DOHH2 (cell line): Measurements from ENCODE around the gene CXCR5.

ENCODE experiments used
- CTCF ChIP-seq: fragments of 200-600 bp; sonication (generic); IDR thresholded peaks from one replicate; pipeline ENCODE4 v1.5.1; 2014; ENCODE audit warnings: antibody characterized with exemption, mild to moderate bottlenecking, low read depth, low read length; ENCODE audit not compliant: poor library complexity, severe bottlenecking
- EZH2phosphoT487 ChIP-seq: fragments of 200-600 bp; sonication (generic); IDR thresholded peaks from 2 replicates; pipeline ENCODE4 v1.6.1; 2017; ENCODE audit warnings: borderline replicate concordance, mild to moderate bottlenecking, antibody characterized with exemption, low read length, moderate library complexity, mixed read lengths

- no peak for TF ChIP-seq CTCF
- TF ChIP-seq EZH2phosphoT487, result no peak
These were observed 1.2 kb downstream of the CXCR5 start for GRCh38 chr11:118884875-118885274.
